Adipocyte (in vitro differentiated cells): Measurements from ENCODE around the gene SDCBP2.

Source experiments
- DNase-seq: peaks from one replicate; pipeline ENCODE4 v3.0.0-alpha.2; 2015; ENCODE audit warnings: low read depth
- H3K27me3 ChIP-seq: replicated peaks from 2 replicates; pipeline ENCODE4 v1.7.0; 2013; ENCODE audit warnings: mild to moderate bottlenecking, low read length, moderate library complexity; ENCODE audit not compliant: control insufficient read depth, insufficient read depth
- H3K36me3 ChIP-seq: 2 replicates; pipeline ENCODE4 v1.7.0; 2013; ENCODE audit warnings: low read length, mild to moderate bottlenecking, moderate library complexity; ENCODE audit not compliant: control insufficient read depth, insufficient read depth, severe bottlenecking
- H3K4me1 ChIP-seq: 2 replicates; pipeline ENCODE4 v1.7.0; 2013; ENCODE audit warnings: mild to moderate bottlenecking, low read length, moderate library complexity; ENCODE audit not compliant: control insufficient read depth, insufficient read depth
- H3K4me3 ChIP-seq: 2 replicates; pipeline ENCODE4 v1.7.0; 2013; ENCODE audit warnings: mild to moderate bottlenecking, low read length, moderate library complexity
- H3K9ac ChIP-seq: 2 replicates; pipeline ENCODE4 v1.7.0; 2013; ENCODE audit warnings: mild to moderate bottlenecking, low read length, moderate library complexity
- H3K9me3 ChIP-seq: 2 replicates; pipeline ENCODE4 v1.7.0; 2013; ENCODE audit warnings: mild to moderate bottlenecking, low read length, moderate library complexity; ENCODE audit not compliant: control insufficient read depth

SDCBP2 gene

GRCh38 chr20:1291191-1291741 lies 37.7 kb downstream of the SDCBP2 start:
- Histone ChIP-seq H3K27me3 (no peaks in the 10 kb centered on the region), H3K36me3 (no peaks in the 10 kb centered on the region), H3K4me1 (no peaks in the 10 kb centered on the region), H3K9ac (no peak overlapping the region), H3K4me3 (no peak overlapping the region), H3K9me3 (no peaks in the 10 kb centered on the region)
- DNase-seq = no peak

DNA sequence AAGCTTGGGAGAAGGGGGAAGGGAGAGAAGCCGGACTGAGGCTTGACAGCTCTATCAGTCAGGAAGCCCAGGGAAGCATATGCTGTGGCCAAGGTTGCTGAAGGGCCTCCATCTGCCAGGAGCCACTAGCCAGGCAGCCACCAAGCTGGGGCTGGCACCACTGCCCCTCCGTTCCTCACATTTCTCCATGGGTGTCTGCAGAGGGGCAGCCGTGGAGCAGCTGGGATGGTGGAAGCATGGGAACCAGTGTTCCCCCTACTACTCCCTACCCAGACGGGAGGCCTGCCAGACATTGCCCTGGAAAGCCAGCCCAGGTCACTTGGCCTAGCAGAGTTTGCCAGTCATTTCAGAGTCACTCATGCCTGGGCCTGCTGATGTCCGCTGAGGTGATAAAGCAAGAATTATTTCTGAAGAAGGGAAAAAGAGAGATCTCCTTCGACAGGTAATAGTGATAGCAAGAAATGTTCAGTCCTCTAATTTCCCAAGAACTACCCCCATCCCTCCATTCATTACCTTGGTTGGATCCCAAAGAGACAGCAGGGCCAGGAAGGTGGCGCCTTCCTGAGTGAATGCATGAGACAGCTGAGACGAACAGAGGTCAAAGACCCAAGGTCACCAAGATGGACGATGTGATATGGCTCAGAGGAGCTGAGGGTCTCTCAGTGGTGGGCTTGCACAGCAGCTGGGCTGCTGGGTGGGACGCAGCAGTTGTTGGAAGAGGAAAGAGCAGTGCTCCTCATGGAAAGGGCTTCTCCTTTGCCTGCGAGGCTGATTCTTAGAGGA lies 41.0 kb downstream of the SDCBP2 start:
- no peak overlapping the region for H3K4me3 ChIP-seq
- no peak for DNase-seq
- no peak overlapping the region for H3K9ac ChIP-seq
- H3K9me3 ChIP-seq = no peaks in the 10 kb centered on the region
- H3K27me3 ChIP-seq = no peaks in the 10 kb centered on the region
- no peaks in the 10 kb centered on the region for H3K36me3 ChIP-seq
- H3K4me1 ChIP-seq = no peaks in the 10 kb centered on the region

DNA sequence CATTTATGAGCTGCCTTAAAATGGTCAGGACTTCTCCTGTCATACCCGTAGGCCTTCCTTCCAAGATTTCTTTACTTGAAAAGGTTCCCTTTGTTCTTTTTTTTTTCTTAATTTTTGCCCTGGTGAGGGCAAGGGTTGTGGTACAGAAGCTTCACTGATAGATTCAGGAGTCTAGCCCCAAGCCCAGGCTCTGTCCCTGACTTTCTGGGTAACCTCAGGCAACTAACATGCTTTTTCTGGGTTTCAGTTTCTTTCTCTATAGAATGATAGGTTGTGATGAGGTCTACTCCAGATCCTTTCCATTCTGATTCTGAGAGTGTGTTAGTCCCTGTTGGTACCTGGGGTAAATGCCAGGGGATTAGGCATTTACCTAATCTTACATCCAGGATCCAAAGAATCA lies 41.6 kb downstream of the SDCBP2 start:
- H3K27me3 ChIP-seq = no peaks in the 10 kb centered on the region
- H3K4me3 ChIP-seq = no peak overlapping the region
- H3K9me3 ChIP-seq = no peaks in the 10 kb centered on the region
- DNase-seq = no peak
- no peaks in the 10 kb centered on the region for H3K36me3 ChIP-seq
- no peaks in the 10 kb centered on the region for H3K4me1 ChIP-seq
- no peak overlapping the region for H3K9ac ChIP-seq

- no peak overlapping the region for H3K4me3 ChIP-seq
- no peaks in the 10 kb centered on the region for H3K4me1 ChIP-seq
- H3K36me3 ChIP-seq = no peaks in the 10 kb centered on the region
- H3K9me3 ChIP-seq = no peaks in the 10 kb centered on the region
- H3K9ac ChIP-seq = no peak overlapping the region
- DNase-seq = no peak
- no peaks in the 10 kb centered on the region for H3K27me3 ChIP-seq
Measured at GRCh38 chr20:1286267-1287024, 42.5 kb downstream of the SDCBP2 start.

- Histone ChIP-seq H3K9me3 (no peaks in the 10 kb centered on the region), H3K9ac (no peak overlapping the region), H3K27me3 (no peaks in the 10 kb centered on the region), H3K4me1 (no peaks in the 10 kb centered on the region), H3K4me3 (no peak overlapping the region), H3K36me3 (no peaks in the 10 kb centered on the region)
- no peak for DNase-seq
Measured at GRCh38 chr20:1283522-1284510, 45.1 kb downstream of the SDCBP2 start.

DNA sequence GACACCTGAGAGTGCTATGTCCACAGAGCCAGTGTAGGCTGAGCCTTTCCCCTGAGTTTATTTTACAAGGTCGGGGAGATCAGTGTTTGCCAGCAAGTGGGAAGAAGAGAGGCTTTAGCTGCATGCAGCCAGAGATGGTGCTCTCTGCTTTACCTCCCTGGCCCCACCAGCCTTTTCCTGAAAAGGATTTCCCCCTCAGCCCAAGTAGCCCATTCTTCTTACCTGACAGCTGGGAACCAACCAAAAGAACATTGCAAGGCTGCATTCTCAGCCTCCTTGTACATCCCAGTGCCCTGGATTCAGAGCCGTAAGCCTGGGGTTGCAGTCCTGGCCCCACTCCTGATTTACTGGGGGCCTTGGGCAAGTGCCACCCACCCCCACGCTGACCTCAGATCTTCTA lies 46.0 kb downstream of the SDCBP2 start:
- no peak for DNase-seq
- H3K27me3 ChIP-seq = no peaks in the 10 kb centered on the region
- no peaks in the 10 kb centered on the region for H3K36me3 ChIP-seq
- no peaks in the 10 kb centered on the region for H3K4me1 ChIP-seq
- H3K9me3 ChIP-seq = no peaks in the 10 kb centered on the region
- H3K4me3 ChIP-seq = no peak overlapping the region
- H3K9ac ChIP-seq = no peak overlapping the region

- no peak for DNase-seq
Measured at GRCh38 chr20:1281279-1282057, 47.5 kb downstream of the SDCBP2 start.

DNA sequence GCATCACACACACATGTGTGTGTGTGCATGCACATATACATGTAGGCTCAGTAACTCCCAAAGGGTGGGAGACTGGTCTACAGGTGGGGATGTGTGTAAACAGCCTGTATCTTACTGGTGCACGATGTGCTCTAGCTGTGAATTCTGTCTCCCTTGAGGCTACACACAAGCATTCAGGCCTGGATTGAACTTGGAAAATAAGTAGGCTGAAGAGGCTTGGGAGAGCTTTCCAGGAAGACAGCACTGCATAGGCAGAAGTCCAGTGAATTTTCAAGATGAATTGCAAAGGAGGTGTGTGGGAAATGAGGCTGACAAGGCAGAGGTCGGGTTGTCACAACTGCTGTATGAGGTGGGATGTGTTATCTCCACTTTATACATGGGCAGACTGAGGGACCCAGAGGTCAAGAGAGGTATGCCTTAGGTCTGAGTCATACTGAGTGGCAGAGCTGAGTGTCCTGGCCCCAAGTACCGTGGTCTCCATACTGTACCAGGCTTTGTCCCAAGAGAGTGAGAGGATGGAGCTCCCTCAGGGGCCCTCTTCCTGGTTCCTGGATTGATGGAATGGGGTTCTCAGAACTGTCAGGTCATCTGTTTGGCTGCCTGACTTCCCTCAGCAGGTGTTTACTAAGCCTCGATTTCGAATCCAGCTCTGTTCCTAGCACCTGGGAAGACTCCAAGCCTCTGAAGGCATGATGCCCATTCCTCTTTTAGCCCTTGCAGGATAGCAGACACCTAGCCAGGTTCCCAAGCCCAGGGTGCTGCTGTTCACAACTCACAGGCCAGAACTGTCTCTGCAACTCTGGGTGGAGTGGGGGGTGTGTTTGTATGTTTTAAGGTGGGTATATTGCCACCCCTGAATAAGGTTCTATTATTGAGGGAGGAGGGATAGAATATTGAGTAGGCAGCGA lies 48.5 kb downstream of the SDCBP2 start:
- H3K36me3 ChIP-seq = no peaks in the 10 kb centered on the region
- H3K4me1 ChIP-seq = no peaks in the 10 kb centered on the region
- no peak overlapping the region for H3K4me3 ChIP-seq
- H3K9me3 ChIP-seq = no peaks in the 10 kb centered on the region
- no peaks in the 10 kb centered on the region for H3K27me3 ChIP-seq
- no peak overlapping the region for H3K9ac ChIP-seq
- DNase-seq = no peak

More at GRCh38 chr20:1281279-1282057, 47.5 kb downstream of the SDCBP2 start:
- no peaks in the 10 kb centered on the region for H3K36me3 ChIP-seq
- no peaks in the 10 kb centered on the region for H3K9me3 ChIP-seq
- H3K27me3 ChIP-seq = no peaks in the 10 kb centered on the region
- no peak overlapping the region for H3K9ac ChIP-seq
- H3K4me3 ChIP-seq = no peak overlapping the region
- H3K4me1 ChIP-seq = no peaks in the 10 kb centered on the region

DNA sequence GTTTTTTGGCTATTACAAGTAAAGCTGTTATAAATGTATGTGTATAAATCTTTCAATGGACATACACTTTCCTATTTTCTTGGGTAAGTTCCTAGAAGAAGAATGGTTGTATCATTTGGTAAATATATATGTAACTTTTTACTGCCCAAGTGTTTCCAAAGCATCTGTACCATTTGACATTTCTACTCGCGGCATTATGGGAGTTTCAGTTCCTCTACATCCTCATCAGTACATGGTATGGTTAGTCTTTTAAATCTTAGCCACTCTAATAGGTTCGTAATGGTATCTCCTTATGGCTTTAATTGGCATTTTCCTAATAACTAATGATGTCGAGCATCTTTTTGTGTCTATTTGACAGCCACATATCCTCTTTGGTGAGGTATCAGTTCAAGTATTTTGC lies 49.9 kb downstream of the SDCBP2 start:
- Histone ChIP-seq H3K27me3 (no peaks in the 10 kb centered on the region), H3K9ac (no peak overlapping the region), H3K9me3 (no peaks in the 10 kb centered on the region), H3K4me1 (no peaks in the 10 kb centered on the region), H3K4me3 (no peak overlapping the region), H3K36me3 (no peaks in the 10 kb centered on the region)
- no peak for DNase-seq
